HepG2 (cell line): ENCODE measurements around the gene SEL1L2. TPM values are rescaled to one million over a fixed set of nuclear protein-coding genes. Genes with fewer than 3 reads are reported as not detected.

ENCODE experiments used
- ATAC-seq: fragments of 200-7000 bp; cut with Tn5 transposase; 3 replicates; pipeline ENCODE4 v1.9.1; 2020; ENCODE audit warnings: mild to moderate bottlenecking, moderate library complexity
- BruUV-seq: library from RNA; stranded (reverse); fragments of 400-500 nt; replicated peaks from 2 replicates; lab custom pipeline; 2021; lab: Mats Ljungman, UMichigan
- CTCF ChIA-PET: fragments of 300-600 bp; formaldehyde crosslinking; extraction: SDS; loops from one replicate; lab custom pipeline; 2021; ENCODE audit warnings: low total read pairs, inconsistent platforms, low intra/inter-chr PET ratio; lab: Yijun Ruan, JAX
- POLR2A ChIA-PET: fragments of 350-600 bp; sonication (Branson Sonifier 250); formaldehyde crosslinking; loops from one replicate; lab custom pipeline; 2020; ENCODE audit warnings: antibody characterized with exemption, inconsistent platforms; lab: Yijun Ruan, JAX
- DNase-seq: peaks from one replicate; pipeline ENCODE4 v3.0.0-alpha.2; 2015; ENCODE audit warnings: low spot score
- FAIRE-seq: peaks from 3 replicates; lab custom pipeline; 2011; peaks lifted over from hg19 to GRCh38; lab: Jason Lieb, UNC
- H2AFZ ChIP-seq: one replicate; pipeline ENCODE4 v1.6.1; 2011; ENCODE audit warnings: low read length, inconsistent platforms
- H3K27ac ChIP-seq: fragments of 300-600 bp; 3 replicates; pipeline ENCODE4 v1.8.0; 2011; ENCODE audit warnings: mixed run types, mild to moderate bottlenecking, mixed read lengths, low read length, inconsistent platforms; ENCODE audit not compliant: insufficient read depth; ENCODE audit errors: extremely low read length
- H3K27me3 ChIP-seq, 2 experiments: fragments of 200-600 bp in 1 of 2; 2 replicates in 1 of 2; 3 replicates in 1 of 2; pipeline versions ENCODE4 v1.6.0 to v1.8.0; 2011; ENCODE audit warnings: low read length in 2 of 2, mild to moderate bottlenecking in 2 of 2, moderate library complexity in 2 of 2, inconsistent platforms in 1 of 2; ENCODE audit not compliant: insufficient read depth in 2 of 2, control insufficient read depth in 1 of 2
- H3K36me3 ChIP-seq, 2 experiments: fragments of 200-600 bp in 1 of 2; replicated peaks in 1 of 2; 2 replicates in 1 of 2; 3 replicates in 1 of 2; pipeline versions ENCODE4 v1.5.1 to v1.8.0; 2011; ENCODE audit warnings: low read length in 2 of 2, inconsistent platforms in 1 of 2; ENCODE audit not compliant: insufficient read depth in 2 of 2, control insufficient read depth in 1 of 2
- H3K4me1 ChIP-seq: 2 replicates; pipeline ENCODE4 v1.5.1; 2012; ENCODE audit warnings: low read length, inconsistent platforms; ENCODE audit not compliant: insufficient read depth
- H3K4me2 ChIP-seq: 2 replicates; pipeline ENCODE4 v1.6.0; 2011; ENCODE audit warnings: low read depth, low read length, inconsistent platforms
- H3K4me3 ChIP-seq, 3 experiments: fragments of 200-600 bp in 1 of 3; sonication (generic), shearing (Covaris generic) in 1 of 3; replicated peaks in 1 of 3; 2 replicates each; pipeline ENCODE4 v1.5.1; 2011 to 2016; ENCODE audit warnings: low read length in 3 of 3, inconsistent platforms in 2 of 3, low read depth in 2 of 3, mild to moderate bottlenecking in 2 of 3, control low read depth in 1 of 3, mixed read lengths in 1 of 3; ENCODE audit not compliant: insufficient read depth in 1 of 3
- H3K79me2 ChIP-seq: one replicate; pipeline ENCODE4 v1.6.1; 2011; ENCODE audit warnings: low read length, inconsistent platforms; ENCODE audit not compliant: insufficient read depth
- H3K9ac ChIP-seq: 2 replicates; pipeline ENCODE4 v1.6.0; 2011; ENCODE audit warnings: mild to moderate bottlenecking, low read depth, low read length, inconsistent platforms; ENCODE audit not compliant: insufficient read depth
- H3K9me3 ChIP-seq: 2 replicates; pipeline ENCODE4 v1.5.1; 2012; ENCODE audit warnings: mild to moderate bottlenecking, low read length
- H4K20me1 ChIP-seq: 2 replicates; pipeline ENCODE4 v1.6.0; 2011; ENCODE audit warnings: inconsistent platforms, mild to moderate bottlenecking, low read length, moderate library complexity; ENCODE audit not compliant: insufficient read depth
- HBP1 ChIP-seq: IDR thresholded peaks from 2 replicates; pipeline ENCODE4 v1.6.1; 2016; ENCODE audit warnings: low read depth, control low read depth
- NCOR1 ChIP-seq: fragments of 200-600 bp; sonication (generic); IDR thresholded peaks from 2 replicates; pipeline ENCODE4 v1.7.0; 2017; ENCODE audit warnings: antibody characterized with exemption, low read length, borderline replicate concordance
- PPARG ChIP-seq: conservative IDR thresholded peaks from 2 replicates; pipeline ENCODE4 v1.6.1; 2016; ENCODE audit warnings: missing biosample characterization, missing genetic modification reagents
- PREB ChIP-seq: sonication (generic); formaldehyde crosslinking; IDR thresholded peaks from 2 replicates; pipeline ENCODE4 v1.4.0; 2020; ENCODE audit warnings: missing genetic modification reagents
- RELA ChIP-seq: sonication (generic); formaldehyde crosslinking; IDR thresholded peaks from 2 replicates; pipeline ENCODE4 v1.4.0; 2020; ENCODE audit warnings: missing genetic modification reagents
- ZHX2 ChIP-seq, 2 experiments: sonication (generic) in 1 of 2; formaldehyde crosslinking in 1 of 2; IDR thresholded peaks; 2 replicates each; pipeline versions ENCODE4 v1.6.1 to v1.9.0; 2014 to 2022; ENCODE audit warnings: antibody characterized with exemption in 1 of 2, borderline replicate concordance in 1 of 2, inconsistent platforms in 1 of 2, low read depth in 1 of 2, missing genetic modification reagents in 1 of 2
- ZNF550 ChIP-seq: sonication (generic); formaldehyde crosslinking; IDR thresholded peaks from 2 replicates; pipeline ENCODE4 v1.4.0; 2020; ENCODE audit warnings: mild to moderate bottlenecking, missing genetic modification reagents, borderline replicate concordance
- ZNF616 ChIP-seq: sonication (generic); formaldehyde crosslinking; IDR thresholded peaks from 2 replicates; pipeline ENCODE4 v1.5.0; 2020; ENCODE audit warnings: low read depth, mild to moderate bottlenecking, missing genetic modification reagents
- WGBS: methylation state at CpG from one replicate; pipeline ENCODE4 v1.1.6; 2017; ENCODE audit warnings: low lambda C conversion rate; 5-methylcytosine and 5-hydroxymethylcytosine counted together
- in situ Hi-C: cut with HindIII; loops from 2 replicates; pipeline ENCODE4 v1.10.0; 2017; ENCODE audit warnings: low pct_unique_long_range_greater_than_20kb; ENCODE audit not compliant: extremely low pct_ligation_motif_present
- intact Hi-C: fragments of 100-400 bp; cut with micrococcal nuclease; formaldehyde crosslinking; loops from one replicate; pipeline ENCODE4 v1.10.0; 2022; ENCODE audit not compliant: unreplicated experiment
- polyA plus RNA-seq, 8 experiments: library from polyadenylated mRNA; depleted of rRNA in 3 of 8; stranded (reverse) in 7 of 8; unstranded in 1 of 8; fragments of >200 nt; fragmentation: Illumina TruSeq in 4 of 8; extraction: Trizol in 4 of 8; gene quantifications; 2 replicates each; pipeline versions ENCODE4 v1.2.1 to v1.2.3, GENCODE V29; 2011 to 2016; ENCODE audit warnings: low read depth in 4 of 8, missing spikeins in 1 of 8, mixed read lengths in 1 of 8; ENCODE audit not compliant: insufficient read depth in 1 of 8
- total RNA-seq, 5 experiments: library from RNA; depleted of rRNA; stranded (reverse); fragments of >200 nt; fragmentation: Illumina TruSeq; extraction: Trizol; gene quantifications; 2 replicates each; pipeline ENCODE4 v1.2.3, GENCODE V29; 2016; ENCODE audit warnings: low read depth in 1 of 5

Gene SEL1L2
- total and polyA plus RNA-seq, 2 of the 13 experiments (the other 11 are each of a cell fraction or from before 2014, with no cell fraction given): not detected

- TF ChIP-seq ZHX2 (IDR thresholded peaks at IDR 0.05; ENCODE audit: low read depth): no peak
- TF ChIP-seq ZHX2 (CRISPR knock-in tag; IDR thresholded peaks at IDR 0.05; ENCODE audit: borderline replicate concordance): no peak
- TF ChIP-seq ZNF550 (CRISPR knock-in tag): no peak
- TF ChIP-seq HBP1 (CRISPR knock-in tag): no peak
- TF ChIP-seq RELA: no peak
- TF ChIP-seq PPARG (CRISPR knock-in tag): no peak
Measured at GRCh38 chr20:14030991-14031390, 40.6 kb upstream of the SEL1L2 start (continued).

- Histone ChIP-seq H3K4me2 (no peak overlapping the region), H3K9me3 (peaks cover 7% of the 10 kb centered on the region), H3K4me3 (no peak overlapping the region), H4K20me1 (no peaks in the 10 kb centered on the region), H3K4me1 (no peaks in the 10 kb centered on the region), H3K27ac (no peak overlapping the region), H3K9ac (no peak overlapping the region), H3K79me2 (no peaks in the 10 kb centered on the region), H3K27me3 (no peaks in the 10 kb centered on the region), H3K36me3 (no peaks in the 10 kb centered on the region), H2AFZ (no peak overlapping the region)
- no TSS peak for BruUV-seq
- TF ChIP-seq NCOR1: no peak
- TF ChIP-seq PREB (CRISPR knock-in tag): no peak
- TF ChIP-seq ZNF616 (CRISPR knock-in tag): no peak
- ATAC-seq (no peak), DNase-seq (no peak), FAIRE-seq (no peak)
- WGBS: 81% methylated on average over 3 of the region's 3 CpGs
- in situ Hi-C loops (no loop called here), intact Hi-C loops (no loop called here)
- CTCF ChIA-PET: no interaction called here
- POLR2A ChIA-PET: no interaction called here
Measured at GRCh38 chr20:14012671-14013070, 22.3 kb upstream of the SEL1L2 start.
